GM18520 (cell line): Measurements from ENCODE around the gene SAP25.
"Not testable (repeated sequence)": the region's sequence is repeated elsewhere in the genome, so short reads cannot be mapped to it uniquely, and the experiment has no call there.

ENCODE experiments used
- ATAC-seq: cut with Tn5 transposase; IDR thresholded peaks from one replicate; pipeline ENCODE4 v1.9.1; 2021; ENCODE audit not compliant: unreplicated experiment

SAP25 gene

GRCh38 chr7:100562195-100563099, 11.3 kb downstream of the SAP25 start:
- no peak for ATAC-seq

- no peak for ATAC-seq
These were observed 12.1 kb downstream of the SAP25 start for GRCh38 chr7:100561491-100562194.

- no peak for ATAC-seq
These were observed 14.6 kb downstream of the SAP25 start for GRCh38 chr7:100559127-100559526.

- ATAC-seq = no peak
These were observed 17.2 kb downstream of the SAP25 start for GRCh38 chr7:100556541-100556940.

- ATAC-seq = no peak
These were observed 18.0 kb downstream of the SAP25 start for GRCh38 chr7:100555701-100556100.

GRCh38 chr7:100553032-100553431, 20.7 kb downstream of the SAP25 start:
- no peak for ATAC-seq

- ATAC-seq = no peak
These were observed 21.2 kb downstream of the SAP25 start for GRCh38 chr7:100552532-100552931.

- ATAC-seq = not testable (repeated sequence)
These were observed 25.3 kb downstream of the SAP25 start for GRCh38 chr7:100548446-100548845.

- no peak for ATAC-seq
These were observed 25.8 kb downstream of the SAP25 start for GRCh38 chr7:100547872-100548271.

GRCh38 chr7:100546926-100547800, 26.5 kb downstream of the SAP25 start:
- no peak for ATAC-seq

GRCh38 chr7:100546129-100546925, 27.4 kb downstream of the SAP25 start:
- ATAC-seq = peak; percentile 33

- peak; percentile 40 for ATAC-seq
These were observed 28.2 kb downstream of the SAP25 start for GRCh38 chr7:100545360-100546128.

- no peak for ATAC-seq
These were observed 28.7 kb downstream of the SAP25 start for GRCh38 chr7:100544967-100545359.

GRCh38 chr7:100544386-100544785, 29.3 kb downstream of the SAP25 start:
- ATAC-seq = no peak

GRCh38 chr7:100543586-100543985, 30.1 kb downstream of the SAP25 start:
- no peak for ATAC-seq

- not testable (repeated sequence) for ATAC-seq
These were observed 32.4 kb downstream of the SAP25 start for GRCh38 chr7:100541309-100541708.

- no peak for ATAC-seq
These were observed 33.5 kb downstream of the SAP25 start for GRCh38 chr7:100540073-100540723.

GRCh38 chr7:100539436-100540006, 34.2 kb downstream of the SAP25 start:
- no peak for ATAC-seq
